Kidney capillary endothelial cell (primary cell): Measurements from ENCODE around the gene B3GALNT2.
A peak's percentile ranks its signal among the peaks of the same experiment; 100 is the strongest.

Experiments
- DNase-seq: peaks from one replicate; pipeline ENCODE4 v3.0.0-alpha.2; 2018; ENCODE audit warnings: low spot score

B3GALNT2 gene

DNA sequence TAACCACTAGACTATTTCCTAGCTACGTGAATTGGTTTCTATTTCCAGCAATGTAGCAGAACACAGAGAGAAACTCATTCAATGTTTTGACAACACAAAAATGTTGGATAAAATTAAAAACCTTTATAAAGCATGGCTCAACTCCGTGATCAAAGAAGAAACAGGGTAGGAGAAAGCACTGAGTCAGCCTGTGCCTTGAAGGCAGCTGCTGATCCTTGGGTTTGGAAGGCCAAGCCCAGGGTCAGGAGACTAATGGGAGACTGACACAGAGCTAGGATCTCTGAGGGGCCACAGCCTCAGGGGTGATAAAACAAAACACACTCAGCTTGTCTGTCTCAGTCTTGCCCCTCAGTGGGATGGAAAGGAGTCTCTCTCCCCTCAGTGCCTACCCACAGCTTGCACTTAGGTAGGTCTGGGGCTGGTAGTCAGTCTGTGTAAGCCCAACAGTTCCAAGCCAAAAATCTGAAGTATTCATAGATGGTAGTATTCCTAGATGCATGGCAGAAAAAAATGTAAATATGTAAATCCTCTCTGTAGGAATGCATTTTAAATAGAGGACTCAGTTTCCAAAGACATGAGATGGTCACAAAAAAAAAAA, 53.3 kb downstream of the B3GALNT2 start:
- DNase-seq = no peak

DNA sequence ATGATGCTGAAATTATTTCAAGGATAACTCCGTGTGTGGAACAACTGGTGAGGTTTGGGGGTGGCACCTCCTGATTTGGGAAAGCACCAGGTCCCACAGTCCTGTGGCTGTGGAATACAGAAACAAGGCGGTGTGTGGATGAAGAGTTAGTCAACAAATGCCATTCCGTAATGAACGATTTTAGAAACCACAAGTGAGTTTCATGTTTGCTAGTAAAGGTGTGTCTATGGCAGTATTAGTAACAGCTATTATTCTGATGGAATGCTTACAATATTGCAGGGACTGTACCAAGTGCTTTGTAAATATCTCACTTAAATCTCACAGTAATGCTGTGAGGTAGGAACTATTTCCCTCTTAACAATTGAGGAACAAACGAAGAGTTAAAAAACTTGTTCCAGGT, 53.8 kb downstream of the B3GALNT2 start:
- no peak for DNase-seq

DNA sequence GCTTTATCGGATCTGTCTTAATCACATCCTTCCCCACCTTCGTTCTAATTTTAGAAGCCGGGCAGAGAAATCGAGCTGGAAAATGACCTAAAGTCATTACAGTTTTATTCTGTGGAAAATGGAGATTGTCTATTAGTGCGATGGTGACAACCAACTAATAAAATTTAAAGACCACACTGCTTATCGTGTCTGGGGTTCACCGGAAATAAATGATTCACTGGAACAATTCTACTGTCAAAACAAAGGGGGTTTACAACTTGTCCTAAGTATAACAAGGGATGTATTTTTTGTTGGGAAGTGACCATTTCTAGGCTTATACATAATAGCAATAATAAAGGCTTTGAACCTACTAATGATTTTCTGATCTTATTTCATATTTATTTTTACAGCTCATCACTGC, 55.6 kb downstream of the B3GALNT2 start:
- no peak for DNase-seq

DNA sequence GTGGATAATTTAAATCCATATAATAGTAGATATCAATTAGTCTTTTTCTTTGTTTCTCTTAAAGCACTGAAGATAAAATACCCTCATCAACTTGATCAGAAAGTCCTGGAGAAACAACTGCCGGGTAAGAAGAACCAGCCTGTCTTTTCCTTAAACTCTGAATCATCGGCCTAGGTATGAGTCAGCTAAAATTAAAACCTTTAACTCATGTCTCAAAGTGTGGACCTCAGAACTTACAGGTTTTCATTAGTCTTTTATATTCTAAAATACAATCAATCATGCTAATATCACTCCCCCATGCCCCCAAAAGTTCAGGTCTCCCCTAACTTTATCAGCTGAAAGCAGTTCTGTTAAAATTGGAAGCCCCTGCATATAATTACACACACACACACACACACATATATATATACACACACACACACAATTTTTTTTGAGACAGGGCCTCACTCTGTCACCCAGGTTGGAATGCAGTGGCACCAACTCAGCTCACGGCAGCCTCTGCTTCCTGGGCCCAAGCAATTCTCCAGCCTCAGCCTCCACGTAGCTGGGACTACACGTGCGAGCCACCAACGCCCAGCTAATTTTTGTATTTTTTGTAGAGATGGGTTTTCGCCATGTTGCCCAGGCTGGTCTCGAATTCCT, 61.3 kb downstream of the B3GALNT2 start:
- peak; percentile 23 for DNase-seq

DNA sequence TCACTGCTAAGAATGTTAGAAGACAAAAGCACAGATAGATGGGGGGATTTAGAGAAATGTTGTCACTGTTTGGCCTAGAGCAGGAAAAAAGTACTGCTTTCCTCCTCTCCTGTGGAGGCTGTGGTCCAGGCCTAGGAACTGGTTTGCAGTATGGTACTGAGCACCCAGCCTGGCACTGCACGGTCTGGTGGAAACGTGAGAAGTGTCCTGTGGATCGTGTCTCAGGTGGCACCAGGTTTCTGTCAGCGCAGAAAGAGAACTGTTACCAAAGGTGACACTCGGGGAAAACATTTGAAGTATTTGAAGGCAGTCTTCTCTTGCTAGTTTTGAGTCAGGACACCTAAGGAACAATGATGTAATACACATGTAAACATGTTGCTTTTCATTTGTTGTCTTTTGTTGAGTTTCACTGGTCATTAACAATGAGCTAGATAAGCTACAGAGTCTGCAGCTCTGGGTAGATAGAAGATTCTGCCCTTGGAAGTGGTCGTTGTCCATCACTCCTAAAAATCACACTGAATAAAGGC, 63.0 kb downstream of the B3GALNT2 start:
- DNase-seq = no peak

DNA sequence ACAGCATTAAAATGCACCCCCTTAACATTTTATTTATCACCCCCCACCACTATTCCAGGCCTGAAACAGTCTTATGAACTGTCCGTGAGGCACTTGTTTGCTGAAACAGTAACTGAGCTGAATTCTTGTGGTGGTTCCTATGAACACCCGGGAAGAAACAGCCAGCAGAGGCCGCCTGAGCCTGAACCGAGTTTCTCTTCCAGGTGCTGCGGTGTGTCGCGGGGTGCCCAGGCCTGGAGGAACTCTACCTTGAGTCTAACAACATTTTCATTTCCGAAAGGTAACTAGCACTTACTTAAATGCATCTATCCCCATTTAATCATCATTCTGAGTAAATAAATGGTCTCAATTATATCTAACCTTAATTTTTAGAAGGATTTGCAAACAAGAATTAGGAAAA, 70.3 kb downstream of the B3GALNT2 start:
- DNase-seq = no peak

DNA sequence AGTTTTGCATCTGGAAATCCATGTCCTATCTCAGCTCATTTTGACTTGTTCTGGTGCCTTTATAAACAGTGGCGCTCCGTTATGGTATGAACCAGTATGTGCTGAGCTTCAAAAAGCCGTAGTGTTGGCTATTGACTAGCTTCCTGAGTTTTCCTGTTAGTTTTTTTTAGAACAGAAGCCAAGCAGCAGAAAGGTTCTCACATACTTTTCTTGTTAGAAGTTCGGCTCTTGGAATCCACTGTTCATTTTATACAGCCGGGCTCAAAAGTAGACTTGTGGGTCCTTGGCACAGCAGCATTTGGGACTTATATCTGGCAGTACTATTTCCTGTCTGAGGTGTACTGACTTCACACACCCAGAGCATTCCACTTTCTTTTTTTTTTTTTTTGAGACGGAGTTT, 73.3 kb downstream of the B3GALNT2 start:
- DNase-seq = no peak

DNA sequence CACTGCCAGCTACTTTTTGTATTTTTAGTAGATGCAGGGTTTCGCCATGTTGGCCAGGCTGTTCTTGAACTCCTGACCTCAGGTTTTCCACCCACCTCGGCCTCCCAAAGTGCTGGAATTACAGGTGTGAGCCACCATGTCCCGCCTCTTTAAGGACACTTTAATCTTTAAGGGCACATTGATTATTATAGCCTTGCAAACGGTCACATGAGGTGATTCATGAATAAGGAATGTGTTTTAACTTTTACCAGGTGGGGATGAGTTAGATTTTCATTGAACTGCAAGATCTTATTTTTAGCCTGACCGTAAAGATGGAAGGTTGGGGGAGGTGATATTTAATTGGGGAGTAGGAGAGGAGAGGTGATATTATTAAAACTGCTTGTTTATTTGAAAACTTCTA, 75.1 kb downstream of the B3GALNT2 start:
- DNase-seq = no peak

DNA sequence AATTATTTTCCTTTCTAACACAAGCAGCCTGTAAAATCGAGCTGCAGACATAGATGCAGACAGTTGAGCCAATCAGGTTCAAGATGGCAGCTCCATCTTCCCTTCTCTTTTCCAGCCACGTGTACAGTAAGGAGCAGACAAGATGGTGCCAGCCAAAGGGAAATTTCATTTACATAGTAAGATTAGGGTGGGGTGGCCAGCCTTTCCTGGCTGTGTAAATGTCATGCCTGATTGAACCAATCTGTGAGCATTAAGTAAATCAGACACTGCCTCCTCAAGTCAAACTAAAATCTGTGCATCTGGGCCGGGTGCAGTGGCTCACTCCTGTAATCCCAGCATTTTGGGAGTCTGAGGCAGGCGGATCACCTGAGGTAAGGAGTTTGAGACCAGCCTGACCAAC, 76.8 kb downstream of the B3GALNT2 start:
- DNase-seq = no peak

DNA sequence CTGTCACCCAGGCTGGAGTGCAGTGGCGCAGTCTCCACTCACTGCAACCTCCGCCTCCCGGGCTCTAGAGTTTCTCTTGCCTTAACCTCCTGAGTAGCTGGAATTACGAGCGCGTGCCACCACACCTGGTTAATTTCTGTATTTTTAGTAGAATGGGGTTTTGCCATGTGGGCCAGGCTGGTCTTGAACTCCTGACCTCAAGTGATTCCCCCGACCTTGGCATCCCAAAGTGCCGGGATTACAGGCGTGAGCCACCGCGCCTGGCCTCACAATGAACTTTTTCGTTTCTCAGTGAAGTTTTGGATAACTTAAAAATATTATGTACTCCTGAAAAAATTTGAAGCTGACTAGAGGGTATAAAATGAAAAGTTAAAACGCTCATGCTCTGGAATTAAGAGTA, 77.6 kb downstream of the B3GALNT2 start:
- DNase-seq = no peak

DNA sequence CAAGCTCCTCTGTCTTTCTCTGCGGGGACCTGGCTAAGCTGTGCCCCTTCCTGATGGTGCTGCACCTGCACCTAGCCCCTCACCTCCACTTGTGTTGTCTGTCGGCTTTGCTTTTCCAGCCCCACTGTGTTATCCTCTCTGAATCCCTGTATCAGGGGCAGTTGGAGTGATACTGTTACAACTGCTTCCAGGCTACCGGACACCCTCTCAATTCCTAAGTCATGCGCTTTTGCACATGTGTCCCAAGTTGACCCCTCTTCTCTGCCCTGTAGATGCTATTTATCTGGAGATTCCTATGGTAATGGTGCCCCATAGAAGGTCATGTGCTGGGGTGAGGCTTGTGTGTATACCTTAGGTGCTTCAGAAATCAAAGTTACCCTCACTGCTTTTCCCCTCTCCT, 78.1 kb downstream of the B3GALNT2 start:
- no peak for DNase-seq

DNA sequence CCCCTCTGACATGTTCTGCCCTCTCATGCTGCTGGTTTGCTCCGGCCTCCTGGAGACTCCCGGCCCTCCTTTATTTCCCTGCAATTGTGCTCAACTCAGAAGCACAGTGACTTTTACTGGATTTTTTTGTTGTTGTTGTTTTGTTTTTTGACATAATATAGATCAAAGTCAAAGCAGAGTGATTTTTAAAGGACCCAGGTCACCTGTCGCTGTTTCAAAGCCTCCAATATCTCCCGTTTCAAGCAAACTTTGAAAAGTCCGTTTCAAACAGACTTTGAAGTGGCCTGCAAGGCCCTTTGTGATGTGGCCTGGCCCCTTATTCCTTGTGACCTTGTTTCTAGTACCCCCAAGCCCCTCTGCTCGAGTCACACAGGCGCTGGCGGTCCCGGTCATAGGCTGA, 78.9 kb downstream of the B3GALNT2 start:
- no peak for DNase-seq

DNA sequence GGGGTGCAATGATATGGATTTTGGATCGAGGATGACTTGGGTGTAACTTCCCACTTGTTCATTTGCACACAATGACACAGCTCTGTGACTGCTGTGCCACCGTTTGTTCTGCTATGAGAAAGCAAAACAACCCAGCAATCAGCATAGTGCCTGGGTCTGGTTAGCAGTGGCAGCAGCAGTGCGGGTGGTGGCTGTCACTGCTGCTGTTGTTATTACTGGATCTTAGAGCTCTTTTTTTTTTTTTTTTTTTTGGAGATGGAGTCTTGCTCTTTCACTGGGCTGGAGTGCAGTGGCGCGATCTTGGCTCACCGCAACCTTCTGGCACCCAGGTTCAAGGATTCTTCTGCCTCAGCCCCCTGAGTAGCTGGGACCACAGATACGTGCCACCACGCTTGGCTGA, 80.2 kb downstream of the B3GALNT2 start:
- DNase-seq = no peak

DNA sequence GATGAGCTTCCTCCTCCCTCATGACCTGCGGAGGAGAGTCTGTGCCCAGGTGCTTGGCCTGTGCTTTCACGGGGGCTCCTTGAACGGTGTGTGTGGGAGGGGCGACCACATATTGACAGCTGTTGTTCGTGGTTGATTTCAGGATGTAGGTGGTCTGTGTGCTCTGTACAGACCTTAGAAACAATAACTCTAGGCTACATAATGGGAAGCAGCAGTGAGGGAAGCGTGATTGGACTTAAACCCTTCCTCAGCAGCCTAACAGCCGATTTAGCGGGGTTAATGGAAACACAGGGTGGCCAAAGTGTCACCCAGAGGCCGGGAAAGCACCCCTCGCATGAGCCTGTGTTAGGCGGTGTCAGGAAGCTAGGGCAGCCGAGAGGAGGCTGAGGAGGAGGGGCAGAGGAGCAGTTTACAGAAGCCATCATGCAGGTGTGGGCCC, 81.0 kb downstream of the B3GALNT2 start:
- no peak for DNase-seq

DNA sequence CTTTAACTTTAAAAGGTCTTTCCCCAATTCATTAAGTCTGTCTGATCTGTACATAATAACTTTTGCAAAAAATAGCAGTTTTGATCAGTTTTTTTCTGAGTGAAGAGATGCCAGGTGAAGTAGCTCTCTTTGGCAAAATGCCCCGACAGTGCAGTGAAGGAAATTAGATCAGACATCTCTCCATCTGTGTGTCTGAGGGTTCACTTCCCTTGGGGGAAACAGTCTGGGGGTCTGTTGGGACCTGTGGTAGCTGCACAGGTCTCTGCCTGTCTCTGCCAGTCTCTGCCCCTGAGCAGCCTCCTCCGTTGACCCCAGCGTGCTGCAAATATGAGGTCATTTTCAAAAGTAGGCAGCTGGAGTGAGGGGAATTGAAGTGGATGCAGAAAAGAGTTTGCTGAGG, 82.5 kb downstream of the B3GALNT2 start:
- DNase-seq = no peak

DNA sequence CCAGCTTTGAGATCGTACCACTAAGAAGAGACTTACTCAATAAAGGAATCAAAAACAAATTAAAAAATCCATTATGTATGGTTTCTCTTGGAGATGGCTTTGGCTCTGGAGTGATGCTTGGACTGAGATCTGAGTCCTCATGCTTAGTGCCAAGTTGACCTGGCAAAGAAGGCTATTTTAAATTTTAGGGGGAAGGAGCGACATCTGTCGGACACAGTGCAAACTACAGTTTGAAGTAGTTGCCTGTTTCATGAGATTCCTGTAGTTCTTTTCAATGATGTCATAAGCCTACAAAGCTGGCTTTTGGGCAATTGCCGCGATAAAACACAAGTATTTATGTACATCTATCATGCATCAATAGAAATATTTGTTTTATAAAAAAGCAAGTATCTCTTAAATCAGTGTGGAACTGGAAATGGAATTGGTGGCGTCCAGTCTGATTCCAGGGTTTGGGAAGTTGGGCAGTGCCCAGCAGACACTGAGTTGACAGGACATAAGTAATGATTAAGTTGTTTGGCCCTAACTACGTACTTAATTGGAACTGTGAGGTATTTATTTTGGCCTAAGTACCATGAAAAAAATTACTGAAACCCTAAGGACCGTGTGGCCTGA, 87.1 kb downstream of the B3GALNT2 start:
- peak; percentile 70 for DNase-seq

DNA sequence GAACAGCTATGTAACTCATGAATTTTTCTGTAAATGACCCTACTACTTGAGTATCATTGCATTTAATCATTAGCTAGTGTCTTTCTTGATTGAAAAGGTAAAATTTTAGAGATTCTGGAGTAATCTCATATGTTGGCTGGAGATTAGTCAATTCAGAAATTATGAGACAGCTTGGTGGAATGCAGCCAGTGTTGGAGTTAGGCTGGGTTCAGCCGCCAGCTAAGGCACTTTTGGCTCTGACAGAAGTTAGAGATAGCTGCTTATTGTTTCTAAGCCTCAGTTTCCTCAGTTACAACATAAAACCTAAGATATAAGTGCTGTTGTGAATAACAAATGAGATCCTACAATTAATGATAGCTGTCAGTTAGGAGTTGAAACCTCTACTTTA, 87.6 kb downstream of the B3GALNT2 start:
- DNase-seq = no peak

DNA sequence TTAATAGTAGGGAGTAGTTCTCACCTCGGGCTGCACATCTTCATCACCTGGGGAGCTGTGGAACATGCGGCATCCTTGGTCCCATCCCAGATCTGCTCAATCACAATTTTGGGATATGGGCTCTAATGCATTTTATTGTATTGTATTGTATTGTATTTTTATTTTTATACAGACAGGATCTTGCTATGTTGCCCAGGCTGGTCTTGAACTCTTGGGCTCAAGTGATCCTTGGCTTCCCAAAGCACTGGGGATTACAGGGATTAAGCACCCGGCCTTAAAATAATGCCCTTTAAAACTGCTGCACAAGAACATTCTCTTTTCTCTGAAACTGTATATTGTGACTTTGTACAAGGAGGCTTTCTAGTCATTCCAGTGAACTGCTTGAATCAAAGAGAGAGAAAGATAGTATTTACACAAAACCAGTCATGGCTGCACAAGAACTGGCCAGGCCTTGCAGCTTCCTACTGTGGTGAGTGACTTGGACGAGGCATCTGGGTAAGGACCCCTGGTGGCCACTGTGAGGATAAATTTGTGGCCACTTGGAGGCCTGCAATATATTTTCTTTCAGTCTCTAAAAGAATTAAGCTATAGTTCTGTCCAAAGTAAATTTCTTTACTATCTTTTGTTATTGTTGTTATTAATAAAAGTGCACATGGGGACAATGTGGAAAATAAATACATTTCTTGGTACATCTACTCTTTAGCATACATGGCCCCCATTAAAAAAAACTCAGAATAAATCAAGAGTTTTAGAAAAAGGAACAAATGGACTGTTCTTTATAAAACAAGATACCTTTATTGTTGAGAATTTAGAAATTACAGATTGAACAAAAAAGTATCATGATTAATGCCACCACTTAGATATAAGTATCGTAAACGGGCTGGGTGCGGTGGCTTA, 89.0 kb downstream of the B3GALNT2 start:
- peak; percentile 76 for DNase-seq

DNA sequence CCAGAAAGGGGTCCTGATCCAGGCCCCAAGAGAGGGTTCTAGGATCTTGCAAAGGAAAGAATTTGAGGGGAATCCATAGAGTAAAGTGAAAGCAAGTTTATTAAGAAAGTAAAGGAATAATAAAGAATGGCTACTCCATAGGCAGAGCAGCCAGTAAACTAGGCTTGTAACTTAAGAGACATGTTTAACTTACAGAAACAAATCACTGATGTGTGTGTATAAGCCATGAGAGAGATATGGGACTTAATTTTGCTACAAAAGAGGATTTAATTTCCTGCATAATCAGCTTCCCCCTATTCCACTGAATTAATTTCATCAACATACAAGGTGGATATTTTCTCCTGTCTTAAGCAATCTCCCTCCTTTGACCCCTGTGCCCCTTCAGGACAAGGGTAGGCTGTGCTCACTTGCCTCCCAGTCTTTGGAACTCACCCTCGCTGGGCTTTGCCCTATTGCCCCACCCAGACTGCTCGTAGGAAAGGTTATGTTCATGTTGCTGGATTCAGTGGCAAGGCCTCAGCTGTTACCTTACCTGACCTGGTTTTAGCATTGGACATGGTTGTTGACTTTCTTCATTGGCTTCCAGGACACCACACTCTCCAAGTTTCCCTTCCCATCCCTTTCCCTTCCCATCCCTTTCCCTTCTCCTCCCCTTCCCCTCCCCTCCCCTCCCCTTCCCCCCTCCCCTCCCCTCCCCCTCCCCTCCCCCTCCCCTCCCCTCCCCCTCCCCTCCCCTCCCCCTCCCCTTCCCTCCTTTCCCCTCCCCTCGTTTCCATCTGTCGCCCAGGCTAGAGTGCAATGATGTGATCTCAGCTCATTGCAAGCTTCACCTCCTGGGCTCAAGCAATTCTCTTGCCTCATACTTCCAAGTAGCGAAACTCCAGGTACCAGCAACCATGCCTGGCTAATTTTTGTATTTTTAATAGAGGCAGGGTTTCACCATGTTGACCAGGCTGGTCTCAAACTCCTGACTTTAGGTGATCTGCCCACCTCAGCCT, 92.5 kb downstream of the B3GALNT2 start:
- DNase-seq = no peak

DNA sequence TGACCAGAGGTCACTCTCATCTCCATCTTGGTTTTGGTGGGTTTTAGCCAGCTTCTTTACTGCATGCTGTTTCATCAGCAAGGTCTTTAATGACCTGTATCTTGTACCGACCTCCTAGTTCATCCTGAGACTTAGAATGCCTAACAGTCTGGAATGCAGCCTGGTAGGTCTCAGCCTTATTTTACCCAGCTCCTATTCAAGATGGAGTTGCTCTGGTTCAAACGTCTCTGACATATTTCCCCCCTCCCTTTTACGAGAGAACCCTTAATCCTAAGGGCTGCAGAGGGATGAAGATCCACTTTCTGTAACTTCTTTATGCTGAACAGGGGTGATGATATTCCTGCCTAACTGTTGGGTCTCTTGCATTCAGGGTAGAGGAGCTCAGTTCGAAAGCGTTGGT, 93.8 kb downstream of the B3GALNT2 start:
- DNase-seq = no peak
